Lung (tissue), 12 donors: ENCODE data around the gene TENM4. TPM values are rescaled to one million over a fixed set of nuclear protein-coding genes. Genes with fewer than 3 reads are reported as not detected.
"Not testable (repeated sequence)": the region's sequence is repeated elsewhere in the genome, so short reads cannot be mapped to it uniquely, and the experiment has no call there.

Source experiments
- ATAC-seq: fragments of 200-7000 bp; cut with Tn5 transposase; one replicate; pipeline ENCODE4 v1.9.1; 2020; ENCODE audit warnings: moderate number of reproducible peaks; ENCODE audit not compliant: insufficient read depth, low FRiP score
- DNase-seq, 3 donors: peaks; one replicate each; pipeline ENCODE4 v3.0.0-alpha.2; 2013 to 2017
- H3K27ac ChIP-seq, 2 donors: one replicate each; pipeline ENCODE4 v1.5.1; 2013; ENCODE audit warnings: mild to moderate bottlenecking in 2 of 2, moderate library complexity in 2 of 2, control low read depth in 1 of 2, inconsistent platforms in 1 of 2, low read depth in 1 of 2, low read length in 1 of 2
- H3K27me3 ChIP-seq, 3 donors: one replicate each; pipeline ENCODE4 v1.5.1; 2013; ENCODE audit warnings: low read length in 2 of 3; ENCODE audit not compliant: control insufficient read depth in 3 of 3, insufficient read depth in 3 of 3
- H3K36me3 ChIP-seq, 4 donors: one replicate each; pipeline ENCODE4 v1.5.1; 2013; ENCODE audit warnings: low read length in 4 of 4, mild to moderate bottlenecking in 1 of 4, moderate library complexity in 1 of 4; ENCODE audit not compliant: control insufficient read depth in 4 of 4, insufficient read depth in 4 of 4
- H3K4me1 ChIP-seq, 5 donors: one replicate each; pipeline ENCODE4 v1.5.1; 2013; ENCODE audit warnings: low read length in 5 of 5, mild to moderate bottlenecking in 2 of 5, moderate library complexity in 1 of 5; ENCODE audit not compliant: control insufficient read depth in 5 of 5, insufficient read depth in 5 of 5
- H3K4me3 ChIP-seq: one replicate; pipeline ENCODE4 v1.5.1; 2013; ENCODE audit warnings: mild to moderate bottlenecking, control low read depth, moderate library complexity
- H3K9ac ChIP-seq, 2 donors: one replicate each; pipeline ENCODE4 v1.5.1; 2013; ENCODE audit warnings: low read length in 2 of 2, control low read depth in 1 of 2; ENCODE audit not compliant: insufficient read depth in 1 of 2
- H3K9me3 ChIP-seq, 4 donors: one replicate each; pipeline ENCODE4 v1.5.1; 2013; ENCODE audit warnings: low read length in 3 of 4, mild to moderate bottlenecking in 1 of 4, moderate library complexity in 1 of 4; ENCODE audit not compliant: control insufficient read depth in 4 of 4, insufficient read depth in 3 of 4
- WGBS, 2 donors: extraction: QIAGEN DNeasy Blood & Tissue Kit; methylation state at CpG; one replicate each; pipeline ENCODE4 v1.1.7; 2013; 5-methylcytosine and 5-hydroxymethylcytosine counted together
- polyA plus RNA-seq, 2 donors: library from polyadenylated mRNA; stranded (reverse); fragments of 200-250 nt; gene quantifications; one replicate each; pipeline ENCODE4 v1.2.1, GENCODE V29; 2013
- total RNA-seq, 2 donors: library from RNA; depleted of rRNA in 1 of 2; stranded (reverse); fragments of >200 nt in 1 of 2; gene quantifications; one replicate each; pipeline ENCODE4 v1.2.1, GENCODE V29; 2014 to 2021
- TF ChIP-seq, protein P1 (sequence below): IDR thresholded peaks from 2 replicates; pipeline ENCODE4 v1.5.1; 2012; ENCODE audit warnings: mild to moderate bottlenecking; ENCODE audit errors: control extremely low read depth, extremely low read depth
- donor health status: control.
- donor health status: control.
- donor health status: Bipolar disorder and iron deficiency.
- donor health status: healthy.
- donor health status: DM: yes; HTN: yes; CAD: no.

Gene TENM4
- total and polyA plus RNA-seq, 4 donors: 0.28 to 16.4 (median 3.2) TPM

- Histone ChIP-seq H3K27me3 (no peaks in the 10 kb centered on the region), H3K9me3 (no peaks in the 10 kb centered on the region), H3K27ac (no peak overlapping the region), H3K36me3 (no peaks in the 10 kb centered on the region), H3K4me3 (no peak overlapping the region), H3K4me1 (peaks cover 0 to 2% (median 0%) of the 10 kb centered on the region in 5 donors), H3K9ac (no peak overlapping the region)
- WGBS, 2 donors: 61 to 68% methylated on average over 13 of the region's 13 CpGs
- TF ChIP-seq, protein P1, sequence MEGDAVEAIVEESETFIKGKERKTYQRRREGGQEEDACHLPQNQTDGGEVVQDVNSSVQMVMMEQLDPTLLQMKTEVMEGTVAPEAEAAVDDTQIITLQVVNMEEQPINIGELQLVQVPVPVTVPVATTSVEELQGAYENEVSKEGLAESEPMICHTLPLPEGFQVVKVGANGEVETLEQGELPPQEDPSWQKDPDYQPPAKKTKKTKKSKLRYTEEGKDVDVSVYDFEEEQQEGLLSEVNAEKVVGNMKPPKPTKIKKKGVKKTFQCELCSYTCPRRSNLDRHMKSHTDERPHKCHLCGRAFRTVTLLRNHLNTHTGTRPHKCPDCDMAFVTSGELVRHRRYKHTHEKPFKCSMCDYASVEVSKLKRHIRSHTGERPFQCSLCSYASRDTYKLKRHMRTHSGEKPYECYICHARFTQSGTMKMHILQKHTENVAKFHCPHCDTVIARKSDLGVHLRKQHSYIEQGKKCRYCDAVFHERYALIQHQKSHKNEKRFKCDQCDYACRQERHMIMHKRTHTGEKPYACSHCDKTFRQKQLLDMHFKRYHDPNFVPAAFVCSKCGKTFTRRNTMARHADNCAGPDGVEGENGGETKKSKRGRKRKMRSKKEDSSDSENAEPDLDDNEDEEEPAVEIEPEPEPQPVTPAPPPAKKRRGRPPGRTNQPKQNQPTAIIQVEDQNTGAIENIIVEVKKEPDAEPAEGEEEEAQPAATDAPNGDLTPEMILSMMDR: no peak
- DNase-seq (no peak), ATAC-seq (no peak)
Measured at GRCh38 chr11:79227767-79228755, 212.8 kb downstream of the TENM4 start.

- WGBS, 2 donors: 53 to 57% methylated on average over 5 of the region's 5 CpGs
- Histone ChIP-seq H3K36me3 (no peaks in the 10 kb centered on the region), H3K27me3 (no peaks in the 10 kb centered on the region), H3K9ac (no peak overlapping the region), H3K27ac (no peak overlapping the region), H3K4me3 (no peak overlapping the region), H3K9me3 (no peaks in the 10 kb centered on the region), H3K4me1 (peaks cover 0 to 2% (median 0%) of the 10 kb centered on the region in 5 donors)
- ATAC-seq (no peak), DNase-seq (no peak)
- TF ChIP-seq, protein P1: no peak
Measured at GRCh38 chr11:79227308-79227707, 213.5 kb downstream of the TENM4 start.

DNA sequence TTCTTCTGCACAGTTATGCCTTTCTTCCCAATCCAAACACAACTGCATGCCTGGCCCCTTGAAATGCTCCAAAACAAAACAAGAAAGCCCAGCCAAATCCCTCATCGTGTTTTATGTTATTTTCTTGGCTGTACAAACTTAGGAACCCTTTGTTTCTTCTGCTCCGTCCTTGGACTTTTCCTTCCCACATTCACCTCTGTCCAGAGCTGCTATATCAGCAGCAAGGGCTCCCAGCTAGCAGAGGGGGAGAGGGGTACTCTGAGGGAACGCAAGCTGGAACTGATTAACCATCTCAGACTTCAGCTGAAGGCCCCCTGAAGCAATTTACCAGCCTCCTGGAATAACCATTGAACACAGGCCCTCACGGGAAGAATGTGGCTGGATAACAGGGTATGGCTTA lies 214.7 kb downstream of the TENM4 start:
- Histone ChIP-seq H3K9ac (no peak overlapping the region), H3K4me1 (peaks cover 0 to 2% (median 0%) of the 10 kb centered on the region in 5 donors), H3K27ac (no peak overlapping the region), H3K9me3 (no peaks in the 10 kb centered on the region), H3K36me3 (no peaks in the 10 kb centered on the region), H3K27me3 (no peaks in the 10 kb centered on the region), H3K4me3 (no peak overlapping the region)
- DNase-seq: peak in 1 of 3 donors; percentile 35
- TF ChIP-seq, protein P1: no peak
- 53 to 55% methylated on average over 4 of the region's 4 CpGs for WGBS, 2 donors
- no peak for ATAC-seq

DNA sequence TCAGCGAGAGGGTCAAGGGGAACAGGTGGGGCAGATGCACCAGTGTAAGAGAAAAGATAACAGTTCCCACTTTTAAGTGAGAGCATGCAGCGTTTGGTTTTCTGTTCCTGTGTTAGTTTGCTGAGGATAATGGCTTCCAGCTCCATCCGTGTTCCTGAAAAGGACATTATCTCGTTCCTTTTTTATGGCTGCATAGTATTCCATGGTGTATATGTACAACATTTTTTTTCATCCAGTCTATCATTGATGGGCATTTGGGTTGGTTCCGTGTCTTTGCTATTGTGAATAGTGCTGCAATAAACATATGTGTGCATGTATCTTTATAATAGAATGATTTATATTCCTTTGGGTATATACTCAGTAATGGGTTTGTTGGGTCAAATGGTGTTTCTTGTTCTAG lies 218.7 kb downstream of the TENM4 start:
- WGBS, 2 donors: 94 to 96% methylated on average over 5 of the region's 5 CpGs
- H3K27me3 ChIP-seq, H3K36me3 ChIP-seq, ATAC-seq, H3K4me3 ChIP-seq, H3K9ac ChIP-seq, H3K27ac ChIP-seq, DNase-seq, H3K9me3 ChIP-seq, H3K4me1 ChIP-seq: not testable (repeated sequence)
